ENCODE data around the gene AGAP3.

The AGAP3 gene

GRCh38 chr7:151058781-151059366 is 27.4 kb upstream of the AGAP3 start:
- peak; percentile 66 for DNase-seq (ENCODE audit: low read depth)
- TF ChIP-seq, protein P1, sequence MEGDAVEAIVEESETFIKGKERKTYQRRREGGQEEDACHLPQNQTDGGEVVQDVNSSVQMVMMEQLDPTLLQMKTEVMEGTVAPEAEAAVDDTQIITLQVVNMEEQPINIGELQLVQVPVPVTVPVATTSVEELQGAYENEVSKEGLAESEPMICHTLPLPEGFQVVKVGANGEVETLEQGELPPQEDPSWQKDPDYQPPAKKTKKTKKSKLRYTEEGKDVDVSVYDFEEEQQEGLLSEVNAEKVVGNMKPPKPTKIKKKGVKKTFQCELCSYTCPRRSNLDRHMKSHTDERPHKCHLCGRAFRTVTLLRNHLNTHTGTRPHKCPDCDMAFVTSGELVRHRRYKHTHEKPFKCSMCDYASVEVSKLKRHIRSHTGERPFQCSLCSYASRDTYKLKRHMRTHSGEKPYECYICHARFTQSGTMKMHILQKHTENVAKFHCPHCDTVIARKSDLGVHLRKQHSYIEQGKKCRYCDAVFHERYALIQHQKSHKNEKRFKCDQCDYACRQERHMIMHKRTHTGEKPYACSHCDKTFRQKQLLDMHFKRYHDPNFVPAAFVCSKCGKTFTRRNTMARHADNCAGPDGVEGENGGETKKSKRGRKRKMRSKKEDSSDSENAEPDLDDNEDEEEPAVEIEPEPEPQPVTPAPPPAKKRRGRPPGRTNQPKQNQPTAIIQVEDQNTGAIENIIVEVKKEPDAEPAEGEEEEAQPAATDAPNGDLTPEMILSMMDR (conservative IDR thresholded peaks at IDR 0.05; ENCODE audit: low read depth, low read length), result no peak
- peak overlapping the region; percentile 78 for H3K4me3 ChIP-seq (ENCODE audit: low read depth, low read length)

DNA sequence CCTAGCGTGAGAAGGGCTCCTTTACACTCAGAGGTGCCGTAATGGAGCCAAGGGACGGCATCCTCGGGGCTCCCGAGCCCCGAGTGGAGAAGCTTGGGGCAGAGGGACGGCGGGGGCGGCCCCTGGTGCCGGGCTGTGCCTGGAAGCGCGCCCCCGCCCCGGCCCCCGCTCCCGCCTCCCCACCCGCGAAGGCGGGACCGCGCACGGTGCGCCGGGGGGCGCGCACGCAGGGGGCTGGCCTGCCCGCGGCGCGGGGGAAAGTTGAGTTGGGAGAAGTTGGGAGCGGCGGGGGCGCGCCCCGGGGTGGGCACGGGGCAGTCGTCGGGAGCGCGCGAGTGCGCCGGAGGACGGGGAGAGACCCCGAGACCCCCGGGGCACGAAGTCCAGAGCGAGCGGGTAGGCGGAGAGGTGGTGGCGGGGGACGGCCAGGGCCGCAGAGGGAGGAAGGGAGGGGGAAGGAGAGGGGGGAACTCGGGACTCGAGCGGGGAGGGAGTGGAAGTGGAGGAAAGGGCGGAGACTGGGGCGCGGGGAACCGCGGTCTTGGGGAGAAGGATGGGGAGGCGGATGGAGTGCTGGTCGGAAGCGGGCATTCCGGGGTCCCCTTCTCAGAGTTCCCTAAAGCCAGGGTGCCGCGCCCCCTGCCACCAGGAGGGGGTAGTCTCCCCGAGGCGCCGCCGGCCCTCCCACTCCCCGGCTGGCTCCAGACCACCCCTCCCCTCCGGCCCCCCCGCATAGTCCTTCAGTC is 26.7 kb upstream of the AGAP3 start, which contains the start of gene SLC4A2:
SLC4A2 (plus strand) TSS at position 223 of the 746 bp plus-strand sequence. CDS start 2,399 bp downstream, outside the sequence.
- H3K4me3 ChIP-seq (ENCODE audit: low read depth, low read length), result peak within 1 kb of the TSS; percentile 78
- DNase-seq (ENCODE audit: low read depth), result peak; percentile 74
- TF ChIP-seq, protein P1 (conservative IDR thresholded peaks at IDR 0.05; ENCODE audit: low read depth, low read length), result peak; percentile 62

GRCh38 chr7:151060113-151060415 is 26.2 kb upstream of the AGAP3 start:
- TF ChIP-seq, protein P1 (conservative IDR thresholded peaks at IDR 0.05; ENCODE audit: low read depth, low read length), result no peak
- no peak for DNase-seq (ENCODE audit: low read depth)
- H3K4me3 ChIP-seq (ENCODE audit: low read depth, low read length), result peak overlapping the region; percentile 77

DNA sequence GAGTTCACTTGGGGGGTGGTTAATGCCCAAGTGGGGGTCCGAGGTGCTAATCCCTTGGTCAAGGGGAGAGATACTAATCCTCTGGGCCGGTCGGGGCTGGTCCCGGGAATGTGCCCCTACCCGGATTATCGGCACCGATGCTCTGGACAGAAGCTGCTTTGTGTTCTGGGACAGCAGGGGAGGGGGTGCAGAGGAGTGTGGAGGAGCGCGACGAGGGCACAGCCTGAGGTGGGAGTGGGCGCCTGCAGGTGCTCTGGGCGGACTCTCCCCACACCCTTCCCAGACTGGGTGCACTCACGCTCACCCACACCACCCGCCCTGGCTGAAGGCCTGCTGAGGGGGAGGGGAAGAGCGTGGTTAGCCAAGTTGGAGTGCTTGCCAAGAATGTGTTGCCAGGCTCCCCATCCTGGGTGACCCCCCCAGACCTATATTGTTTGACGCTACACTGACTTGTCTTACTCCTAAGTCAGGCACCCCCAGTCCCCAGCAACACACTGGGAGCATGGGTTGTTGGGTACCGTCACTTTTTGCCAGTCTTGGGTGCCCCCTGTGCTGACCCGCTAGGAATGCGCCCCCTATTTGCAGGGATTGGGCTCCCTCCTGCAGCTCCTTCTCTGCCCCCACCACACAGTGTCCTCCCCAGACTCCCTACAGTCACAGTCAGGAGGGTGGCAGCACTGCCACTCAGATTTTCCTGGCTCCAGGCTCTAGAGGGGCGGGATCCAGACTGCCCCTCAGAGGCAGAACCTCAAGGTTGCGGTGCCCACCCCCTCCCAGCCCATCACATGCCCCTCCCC is 25.7 kb upstream of the AGAP3 start:
- TF ChIP-seq, protein P1 (conservative IDR thresholded peaks at IDR 0.05; ENCODE audit: low read depth, low read length), result peak; percentile 29
- H3K4me3 ChIP-seq (ENCODE audit: low read depth, low read length), result peak overlapping the region; percentile 77
- peak; percentile 44 for DNase-seq (ENCODE audit: low read depth)

- peak overlapping the region; percentile 77 for H3K4me3 ChIP-seq (ENCODE audit: low read depth, low read length)
- TF ChIP-seq, protein P1 (conservative IDR thresholded peaks at IDR 0.05; ENCODE audit: low read depth, low read length), result no peak
- peak; percentile 52 for DNase-seq (ENCODE audit: low read depth)
Observed at GRCh38 chr7:151061213-151062110, 24.8 kb upstream of the AGAP3 start.

- TF ChIP-seq, protein P1 (conservative IDR thresholded peaks at IDR 0.05; ENCODE audit: low read depth, low read length), result no peak
- no peak for DNase-seq (ENCODE audit: low read depth)
- H3K4me3 ChIP-seq (ENCODE audit: low read depth, low read length), result peak overlapping the region; percentile 77
Observed at GRCh38 chr7:151062111-151062398, 24.2 kb upstream of the AGAP3 start.

Measured in choroid plexus epithelial cell (primary cell).